Pancreas (tissue), 10 donors: Measurements from ENCODE around the gene SLC44A4. TPM values are rescaled to one million over a fixed set of nuclear protein-coding genes. Genes with fewer than 3 reads are reported as not detected.
"Not testable (repeated sequence)": the region's sequence is repeated elsewhere in the genome, so short reads cannot be mapped to it uniquely, and the experiment has no call there.

Experiments used
- ATAC-seq, 4 donors: fragments of 200-7000 bp; cut with Tn5 transposase; one replicate each; pipeline versions ENCODE4 v1.8.0 to v1.9.1; 2020; ENCODE audit warnings: mild to moderate bottlenecking in 4 of 4, moderate library complexity in 4 of 4
- DNase-seq, 6 donors: peaks; one replicate each; pipeline ENCODE4 v3.0.0-alpha.2; 2020
- FAIRE-seq: peaks from 2 replicates; lab custom pipeline; 2012; peaks lifted over from hg19 to GRCh38; lab: Jason Lieb, UNC
- H3K27ac ChIP-seq, 4 donors: fragments of 200-600 bp; sonication (generic); 1 replicate in 3 of 4; 2 replicates in 1 of 4; pipeline versions ENCODE4 v1.5.0 to v1.8.0; 2020
- H3K27me3 ChIP-seq, 4 donors: fragments of 200-600 bp; one replicate each; pipeline ENCODE4 v1.8.0; 2021
- H3K36me3 ChIP-seq, 3 donors: fragments of 200-600 bp; sonication (generic) in 1 of 3; one replicate each; pipeline versions ENCODE4 v1.5.0 to v1.8.0; 2020 to 2021
- H3K4me1 ChIP-seq, 3 donors: fragments of 200-600 bp; one replicate each; pipeline ENCODE4 v1.8.0; 2021
- H3K4me3 ChIP-seq, 4 donors: fragments of 200-600 bp; sonication (generic) in 2 of 4; one replicate each; pipeline versions ENCODE4 v1.5.0 to v1.8.0; 2020 to 2021
- H3K9me3 ChIP-seq, 4 donors: fragments of 200-600 bp; one replicate each; pipeline ENCODE4 v1.8.0; 2021
- CTCF ChIP-seq, 4 donors: fragments of 200-600 bp; sonication (generic) in 3 of 4; IDR thresholded peaks; one replicate each; pipeline versions ENCODE4 v1.5.0 to v1.8.0; 2021; ENCODE audit warnings: antibody characterized with exemption in 4 of 4
- WGBS, 2 donors: extraction: QIAGEN DNeasy Blood & Tissue Kit; methylation state at CpG; one replicate each; pipeline ENCODE4 v1.1.7; 2013; 5-methylcytosine and 5-hydroxymethylcytosine counted together
- intact Hi-C, 3 donors: fragments of 100-400 bp; cut with DNase I; formaldehyde crosslinking; loops; one replicate each; pipeline versions ENCODE4 v1.11.1 to v1.14.2; 2022
- polyA plus RNA-seq, 2 donors: library from polyadenylated mRNA; stranded (reverse); fragments of 200-250 nt; gene quantifications; one replicate each; pipeline ENCODE4 v1.2.3, GENCODE V29; 2013
- total RNA-seq, 6 donors: library from RNA; stranded (reverse); fragmentation: NEBNext Ultra II Directional in 4 of 6; extraction: Animal tissue kit (Norgen Biotek cat#: 25700) in 4 of 6; gene quantifications; one replicate each; pipeline versions ENCODE4 v1.2.1 to v1.2.4, GENCODE V29; 2021 to 2023
- donor health status: healthy with polysubstance abuse.
- donor health status: DM: no; HTN: no; CAD: no; lungs with moderate emphysema.
- donor health status: DM: no; HTN: no; CAD: no.
- donor health status: control.
- donor health status: control.
- donor health status: Bipolar disorder and iron deficiency.
- donor health status: DM: yes; HTN: yes; CAD: no.
- donor health status: DM: no; HTN: no; CAD: no.
- donor health status: DM: no; HTN: no; CAD: no.
- donor health status: DM: yes; HTN: yes; CAD: no.

SLC44A4 gene
- total and polyA plus RNA-seq, 8 donors = 4.6 to 57.3 (median 12.9) TPM

DNA sequence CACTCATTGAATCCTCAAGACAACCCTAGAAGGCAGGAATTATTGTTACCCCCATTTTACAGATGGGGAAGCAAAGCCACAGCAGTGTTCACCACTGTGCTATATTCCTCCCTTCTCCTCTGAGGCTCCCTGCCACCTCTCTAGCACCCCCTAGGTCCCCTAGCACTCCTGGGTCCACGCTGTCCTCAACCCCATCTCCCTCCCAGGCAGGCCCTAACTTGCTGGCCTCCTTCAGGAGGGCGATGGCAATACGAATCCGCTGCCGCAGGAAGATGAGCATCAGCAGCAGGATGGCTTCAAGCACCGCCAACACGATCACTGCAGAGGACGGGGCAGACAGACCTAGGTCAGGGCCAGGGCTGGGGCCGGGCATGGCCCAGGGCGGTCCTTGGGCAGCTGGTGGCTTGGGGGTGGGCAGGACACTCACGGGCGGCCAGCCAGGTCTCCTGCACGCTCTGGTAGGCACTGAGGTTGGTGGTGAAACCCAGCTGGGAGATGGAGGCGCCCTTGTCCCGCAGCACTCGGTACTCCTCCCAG is 8.3 kb downstream of the SLC44A4 start:
- Histone ChIP-seq H3K9me3 (no peaks in the 10 kb centered on the region), H3K4me3 (no peak overlapping the region), H3K27me3 (no peaks in the 10 kb centered on the region), H3K27ac (no peak overlapping the region), H3K36me3 (no peaks in the 10 kb centered on the region), H3K4me1 (peaks cover 0 to 5% (median 0%) of the 10 kb centered on the region in 3 donors)
- TF ChIP-seq CTCF (IDR thresholded peaks at IDR 0.05) = no peak
- intact Hi-C loops = no loop called here
- 73 to 78% methylated on average over 16 of the region's 16 CpGs for WGBS, 2 donors
- FAIRE-seq (no peak), DNase-seq (no peak), ATAC-seq (no peak)

DNA sequence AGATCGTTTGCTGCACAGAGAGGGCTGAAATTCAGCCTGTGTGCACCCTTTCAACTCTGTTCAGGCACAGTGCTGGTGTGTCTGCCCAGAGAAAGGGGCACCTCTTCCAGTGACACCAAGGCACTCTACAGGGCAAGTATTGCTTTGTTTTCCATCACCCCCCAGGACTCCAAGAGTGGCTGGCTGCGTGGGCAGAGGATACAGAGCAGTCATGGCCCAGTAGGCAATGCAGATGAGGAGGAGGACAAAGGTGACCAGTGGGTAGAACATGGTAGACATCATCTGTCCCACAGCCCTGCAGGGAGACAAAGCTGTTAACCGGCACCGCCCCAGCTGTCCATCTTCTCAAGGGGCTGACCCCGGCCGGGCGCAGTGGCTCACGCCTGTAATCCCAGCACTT is 9.5 kb downstream of the SLC44A4 start:
- Histone ChIP-seq H3K4me3 (no peak overlapping the region), H3K4me1 (no peaks in the 10 kb centered on the region), H3K36me3 (no peaks in the 10 kb centered on the region), H3K27ac (no peak overlapping the region), H3K27me3 (no peaks in the 10 kb centered on the region), H3K9me3 (no peaks in the 10 kb centered on the region)
- DNase-seq (no peak), FAIRE-seq (no peak), ATAC-seq (no peak)
- intact Hi-C loops = no loop called here
- WGBS, 2 donors = 64 to 71% methylated on average over 8 of the region's 8 CpGs
- TF ChIP-seq CTCF (IDR thresholded peaks at IDR 0.05) = no peak

- H3K4me1 ChIP-seq, FAIRE-seq, H3K36me3 ChIP-seq, ATAC-seq, H3K27ac ChIP-seq, H3K27me3 ChIP-seq, H3K4me3 ChIP-seq, H3K9me3 ChIP-seq, intact Hi-C loops, DNase-seq: not testable (repeated sequence)
- 90 to 100% methylated on average over 1 of the region's 1 CpG for WGBS, 2 donors
Measured at GRCh38 chr6:31868658-31868971, 10.2 kb downstream of the SLC44A4 start.

GRCh38 chr6:31865205-31866118 is 13.3 kb downstream of the SLC44A4 start:
- intact Hi-C loops = no loop called here
- no peak for TF ChIP-seq CTCF (IDR thresholded peaks at IDR 0.05)
- Histone ChIP-seq H3K27ac (no peak overlapping the region), H3K4me1 (peaks cover 0 to 6% (median 0%) of the 10 kb centered on the region in 3 donors), H3K36me3 (no peaks in the 10 kb centered on the region), H3K27me3 (no peaks in the 10 kb centered on the region), H3K4me3 (no peak overlapping the region), H3K9me3 (no peaks in the 10 kb centered on the region)
- 77 to 82% methylated on average over 21 of the region's 21 CpGs for WGBS, 2 donors
- ATAC-seq = no peak
- no peak for FAIRE-seq
- DNase-seq = no peak

- ATAC-seq = no peak
- WGBS, 2 donors = 75 to 83% methylated on average over 8 of the region's 8 CpGs
- no peak for FAIRE-seq
- Histone ChIP-seq H3K4me1 (peaks cover 0 to 6% (median 0%) of the 10 kb centered on the region in 3 donors), H3K36me3 (peaks cover 0 to 5% (median 1%) of the 10 kb centered on the region in 3 donors), H3K9me3 (no peaks in the 10 kb centered on the region), H3K27ac (no peak overlapping the region), H3K27me3 (no peaks in the 10 kb centered on the region), H3K4me3 (no peak overlapping the region)
- no peak for TF ChIP-seq CTCF (IDR thresholded peaks at IDR 0.05)
- no peak for DNase-seq
- intact Hi-C loops = no loop called here
Measured at GRCh38 chr6:31864818-31865204, 14.0 kb downstream of the SLC44A4 start.

GRCh38 chr6:31864123-31864562 is 14.7 kb downstream of the SLC44A4 start:
- intact Hi-C loops, H3K27me3 ChIP-seq, H3K4me1 ChIP-seq, H3K36me3 ChIP-seq, DNase-seq, FAIRE-seq, ATAC-seq, H3K9me3 ChIP-seq: not testable (repeated sequence)
- Histone ChIP-seq H3K4me3 (peak overlapping the region in 3 of 4 donors; percentile 15 to 88 (median 46)), H3K27ac (peak overlapping the region; percentile 49 to 87 (median 64))
- 7% methylated on average over 15 to 16 of the region's 16 CpGs for WGBS, 2 donors
